Brain microvascular endothelial cell (primary cell): ENCODE data around the gene MRPL51.

ENCODE experiments used
- DNase-seq: peaks from one replicate; pipeline ENCODE4 v3.0.0-alpha.2; 2020
- H3K27ac ChIP-seq: fragments of 250-450 bp; sonication (Bioruptor Pico); 2 replicates; pipeline ENCODE4 v1.5.1; 2020; ENCODE audit warnings: mild to moderate bottlenecking, moderate library complexity
- H3K27me3 ChIP-seq: fragments of 250-450 bp; sonication (Bioruptor Pico); replicated peaks from 2 replicates; pipeline ENCODE4 v1.5.1; 2020; ENCODE audit warnings: mild to moderate bottlenecking
- H3K36me3 ChIP-seq: fragments of 250-450 bp; sonication (Bioruptor Pico); replicated peaks from 2 replicates; pipeline ENCODE4 v1.5.1; 2020; ENCODE audit warnings: mild to moderate bottlenecking
- H3K4me3 ChIP-seq: 2 replicates; pipeline ENCODE4 v1.5.1; 2011; ENCODE audit warnings: low read depth, mild to moderate bottlenecking, control low read depth, low read length, moderate library complexity
- CTCF ChIP-seq: IDR thresholded peaks from 2 replicates; pipeline ENCODE4 v1.5.1; 2011; ENCODE audit warnings: low read depth, mild to moderate bottlenecking, moderate library complexity, low read length, control low read depth, inconsistent platforms; ENCODE audit errors: missing control alignments
- in situ Hi-C: cut with HindIII; loops from 2 replicates; pipeline ENCODE4 v1.10.0; 2017; ENCODE audit warnings: low sequenced_read_pairs, low pct_ligation_motif_present

MRPL51 gene

GRCh38 chr12:6443361-6443983 is 49.6 kb downstream of the MRPL51 start:
- TF ChIP-seq CTCF: no peak
- Histone ChIP-seq H3K27ac (no peak overlapping the region), H3K27me3 (no peaks in the 10 kb centered on the region), H3K36me3 (no peaks in the 10 kb centered on the region), H3K4me3 (no peak overlapping the region)
- DNase-seq: no peak
- in situ Hi-C loops: no loop called here

DNA sequence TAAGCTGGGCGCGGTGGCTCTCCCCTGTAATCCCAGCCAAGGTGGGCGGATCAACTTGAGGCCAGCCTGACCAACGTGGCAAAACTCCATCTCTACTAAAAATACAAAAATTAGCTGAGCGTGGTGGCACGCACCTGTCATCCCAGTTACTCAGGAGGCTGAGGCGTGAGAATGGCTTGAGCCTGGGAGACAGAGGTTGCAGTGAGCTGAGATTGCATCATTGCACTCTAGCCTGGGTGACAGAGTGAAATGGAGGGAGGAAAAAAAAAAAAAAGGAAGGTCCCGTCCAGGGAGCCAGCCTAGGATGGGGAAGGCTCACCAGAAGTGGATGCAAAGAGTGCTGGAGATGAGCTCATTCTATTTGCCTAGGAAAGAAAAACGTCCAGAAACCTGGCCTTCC is 50.2 kb downstream of the MRPL51 start:
- no peak overlapping the region for H3K27ac ChIP-seq

More for the DNA sequence above, 50.2 kb downstream of the MRPL51 start:
- Histone ChIP-seq H3K36me3 (no peaks in the 10 kb centered on the region), H3K27me3 (no peaks in the 10 kb centered on the region), H3K4me3 (no peak overlapping the region)
- DNase-seq: no peak
- TF ChIP-seq CTCF: no peak
- in situ Hi-C loops: no loop called here
